GM12891 (cell line): Measurements from ENCODE around the gene CREB3L2.
"Not testable (repeated sequence)": the region's sequence is repeated elsewhere in the genome, so short reads cannot be mapped to it uniquely, and the experiment has no call there.

Experiments
- POLR2A ChIP-seq: IDR thresholded peaks from 2 replicates; pipeline ENCODE4 v1.6.1; 2011; ENCODE audit warnings: low read depth, low read length, control low read depth
- POLR2AphosphoS5 ChIP-seq: IDR thresholded peaks from 2 replicates; pipeline ENCODE4 v1.6.1; 2011; ENCODE audit warnings: low read depth, low read length, control low read depth
- POU2F2 ChIP-seq: IDR thresholded peaks from 2 replicates; pipeline ENCODE4 v1.6.1; 2011; ENCODE audit warnings: low read depth, mild to moderate bottlenecking, control low read depth, low read length, moderate library complexity
- SPI1 ChIP-seq: IDR thresholded peaks from 2 replicates; pipeline ENCODE4 v1.6.1; 2011; ENCODE audit warnings: low read depth, low read length, control low read depth
- TAF1 ChIP-seq: IDR thresholded peaks from 2 replicates; pipeline ENCODE4 v1.6.1; 2011; ENCODE audit warnings: low read depth, low read length, control low read depth

DNA sequence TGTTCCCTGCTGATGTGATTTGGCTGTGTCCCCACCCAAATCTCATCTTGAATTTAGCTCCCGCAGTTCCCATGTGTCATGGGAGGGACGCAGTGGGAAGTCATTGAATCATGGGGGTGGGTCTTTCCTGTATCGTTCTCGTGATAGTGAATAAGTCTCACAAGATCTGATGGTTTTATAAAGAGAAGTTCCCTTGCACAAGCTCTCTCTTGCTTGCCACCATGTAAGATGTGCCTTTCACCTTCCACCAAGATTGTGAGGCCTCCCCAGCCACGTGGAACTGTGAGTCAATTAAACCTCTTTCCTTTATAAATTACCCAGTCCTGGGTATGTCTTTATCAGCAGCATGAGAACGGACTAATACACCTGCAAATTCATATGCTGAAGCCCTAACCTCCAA, 19.5 kb downstream of the CREB3L2 start:
- not testable (repeated sequence) for TF ChIP-seq POLR2A, POU2F2, POLR2AphosphoS5, SPI1, TAF1
